Parathyroid adenoma (tissue), 2 donors: Measurements from ENCODE around the gene NEK4.

Experiments
- H2AFZ ChIP-seq: fragments of 300-600 bp; sonication (generic); one replicate; pipeline ENCODE4 v1.7.0; 2017; ENCODE audit warnings: antibody characterized with exemption, mild to moderate bottlenecking
- H3K27ac ChIP-seq: fragments of 300-600 bp; sonication (generic); one replicate; pipeline ENCODE4 v1.7.0; 2017
- H3K27me3 ChIP-seq: fragments of 300-600 bp; sonication (generic); one replicate; pipeline ENCODE4 v1.7.0; 2017; ENCODE audit warnings: low read length; ENCODE audit not compliant: control insufficient read depth, insufficient read depth
- H3K36me3 ChIP-seq: fragments of 300-600 bp; sonication (generic); one replicate; pipeline ENCODE4 v1.7.0; 2017; ENCODE audit warnings: low read length; ENCODE audit not compliant: control insufficient read depth, insufficient read depth
- H3K4me1 ChIP-seq: fragments of 300-600 bp; sonication (generic); one replicate; pipeline ENCODE4 v1.7.0; 2017; ENCODE audit warnings: control low read depth
- H3K4me2 ChIP-seq: fragments of 300-600 bp; sonication (generic); one replicate; pipeline ENCODE4 v1.7.0; 2017; ENCODE audit warnings: low read length
- H3K4me3 ChIP-seq: fragments of 300-600 bp; sonication (generic); one replicate; pipeline ENCODE4 v1.7.0; 2017; ENCODE audit warnings: low read depth, low read length
- H3K79me2 ChIP-seq: fragments of 300-600 bp; sonication (generic); one replicate; pipeline ENCODE4 v1.7.0; 2017; ENCODE audit warnings: control low read depth
- H3K9ac ChIP-seq: fragments of 300-600 bp; sonication (generic); one replicate; pipeline ENCODE4 v1.7.0; 2017; ENCODE audit warnings: mild to moderate bottlenecking
- H3K9me3 ChIP-seq: fragments of 300-600 bp; sonication (generic); one replicate; pipeline ENCODE4 v1.7.0; 2017; ENCODE audit warnings: low read length; ENCODE audit not compliant: control insufficient read depth
- CTCF ChIP-seq: fragments of 300-600 bp; sonication (generic); IDR thresholded peaks from one replicate; pipeline ENCODE4 v1.7.0; 2017; ENCODE audit warnings: antibody characterized with exemption, mild to moderate bottlenecking
- donor health status: primary hyperparathyroidism.

Gene NEK4

GRCh38 chr3:52695798-52696671 is 74.7 kb downstream of the NEK4 start:
- Histone ChIP-seq H3K4me1 (no peaks in the 10 kb centered on the region), H2AFZ (no peak overlapping the region), H3K36me3 (no peaks in the 10 kb centered on the region), H3K27ac (no peak overlapping the region), H3K79me2 (peaks cover 4% of the 10 kb centered on the region), H3K4me3 (no peak overlapping the region), H3K9ac (no peak overlapping the region), H3K27me3 (no peaks in the 10 kb centered on the region), H3K9me3 (no peaks in the 10 kb centered on the region), H3K4me2 (no peak overlapping the region)
- no peak for TF ChIP-seq CTCF

- Histone ChIP-seq H3K9me3 (no peaks in the 10 kb centered on the region), H3K4me2 (peak overlapping the region; percentile 13), H3K79me2 (no peaks in the 10 kb centered on the region), H3K36me3 (no peaks in the 10 kb centered on the region), H3K9ac (no peak overlapping the region), H3K27me3 (no peaks in the 10 kb centered on the region), H2AFZ (no peak overlapping the region), H3K4me3 (no peak overlapping the region), H3K27ac (no peak overlapping the region), H3K4me1 (no peaks in the 10 kb centered on the region)
- TF ChIP-seq CTCF = no peak
Observed at GRCh38 chr3:52694528-52695189, 76.1 kb downstream of the NEK4 start.

- Histone ChIP-seq H3K27ac (no peak overlapping the region), H3K79me2 (no peaks in the 10 kb centered on the region), H3K4me1 (no peaks in the 10 kb centered on the region), H3K36me3 (no peaks in the 10 kb centered on the region), H3K4me3 (no peak overlapping the region), H3K9ac (no peak overlapping the region), H3K27me3 (no peaks in the 10 kb centered on the region), H2AFZ (no peak overlapping the region), H3K4me2 (no peak overlapping the region), H3K9me3 (no peaks in the 10 kb centered on the region)
- no peak for TF ChIP-seq CTCF
Observed at GRCh38 chr3:52693071-52693470, 77.7 kb downstream of the NEK4 start.

- Histone ChIP-seq H3K79me2 (no peaks in the 10 kb centered on the region), H3K36me3 (no peaks in the 10 kb centered on the region)
- no peak for TF ChIP-seq CTCF
Observed at GRCh38 chr3:52690560-52690959, 80.2 kb downstream of the NEK4 start.

More at GRCh38 chr3:52690560-52690959, 80.2 kb downstream of the NEK4 start:
- Histone ChIP-seq H3K9me3 (no peaks in the 10 kb centered on the region), H3K4me2 (no peak overlapping the region), H3K4me1 (no peaks in the 10 kb centered on the region), H2AFZ (no peak overlapping the region), H3K27me3 (no peaks in the 10 kb centered on the region), H3K27ac (no peak overlapping the region), H3K9ac (no peak overlapping the region), H3K4me3 (no peak overlapping the region)
